Sciatic nerve (tissue), 2 donors: Measurements from ENCODE around the gene KCTD1. TPM values are rescaled to one million over a fixed set of nuclear protein-coding genes. Genes with fewer than 3 reads are reported as not detected.

Source experiments
- ATAC-seq: fragments of 200-7000 bp; cut with Tn5 transposase; one replicate; pipeline ENCODE4 v1.9.1; 2020; ENCODE audit warnings: mild to moderate bottlenecking, moderate library complexity
- DNase-seq: peaks from one replicate; pipeline ENCODE4 v3.0.0-alpha.2; 2020; ENCODE audit warnings: low spot score
- intact Hi-C: fragments of 100-400 bp; cut with DNase I; formaldehyde crosslinking; loops from one replicate; pipeline ENCODE4 v1.14.2; 2022
- total RNA-seq: library from RNA; stranded (reverse); fragmentation: NEBNext Ultra II Directional; extraction: Animal tissue kit (Norgen Biotek cat#: 25700); gene quantifications from one replicate; pipeline ENCODE4 v1.2.1, GENCODE V29; 2021
- donor health status: DM: no; HTN: no; CAD: no.
- donor health status: DM: no; HTN: no; CAD: no.

Gene KCTD1
- total RNA-seq = 34.1 TPM

DNA sequence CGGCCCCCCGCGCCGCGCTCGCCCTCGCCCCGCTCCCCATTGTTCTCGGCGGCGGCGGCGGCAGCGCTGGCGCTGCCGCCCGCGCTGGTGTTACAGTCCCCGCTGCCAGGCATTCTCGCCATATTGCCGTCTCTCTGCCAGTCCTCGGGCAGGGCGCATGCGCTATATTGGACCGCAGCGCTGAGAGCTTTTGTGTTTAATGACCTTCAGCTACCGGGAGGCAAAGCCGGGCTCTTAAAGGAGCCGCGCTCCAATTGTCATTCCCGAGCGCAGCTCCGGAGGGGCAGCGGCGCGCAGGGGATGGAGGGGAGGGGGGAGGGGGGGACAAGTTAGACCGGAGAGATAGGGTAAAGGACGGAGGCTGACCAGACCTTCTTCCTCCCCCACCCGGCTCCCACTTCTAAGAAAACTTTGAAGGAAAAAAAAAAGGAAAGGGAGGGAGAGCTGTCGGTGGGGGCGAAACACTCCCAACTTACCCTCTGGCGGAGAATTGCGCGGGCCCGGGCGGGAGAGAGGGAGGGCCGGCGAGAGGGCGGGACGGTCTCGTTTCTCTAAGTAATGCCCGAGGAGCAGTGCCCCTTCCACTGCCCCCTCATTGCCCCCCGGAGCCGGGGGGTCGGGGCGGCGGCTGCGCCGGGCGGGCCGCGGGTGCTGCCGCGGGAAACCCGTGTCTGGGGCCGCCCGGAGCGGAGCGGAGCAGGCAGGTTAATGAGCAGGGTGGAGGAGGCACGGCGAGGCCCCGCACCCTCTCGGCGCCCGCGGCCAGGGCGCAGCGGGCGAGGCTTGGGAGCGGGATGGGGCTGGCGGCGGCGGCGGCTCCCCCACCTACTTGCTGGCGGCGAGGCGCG is at the start of gene KCTD1:
Gene KCTD1 (minus strand): TSS at position 139 of the 848 bp plus-strand sequence. CDS start 17 bp downstream, at position 122.
- intact Hi-C loops = no loop called here
- peak; percentile 85 for DNase-seq
- peak; percentile 71 for ATAC-seq

DNA sequence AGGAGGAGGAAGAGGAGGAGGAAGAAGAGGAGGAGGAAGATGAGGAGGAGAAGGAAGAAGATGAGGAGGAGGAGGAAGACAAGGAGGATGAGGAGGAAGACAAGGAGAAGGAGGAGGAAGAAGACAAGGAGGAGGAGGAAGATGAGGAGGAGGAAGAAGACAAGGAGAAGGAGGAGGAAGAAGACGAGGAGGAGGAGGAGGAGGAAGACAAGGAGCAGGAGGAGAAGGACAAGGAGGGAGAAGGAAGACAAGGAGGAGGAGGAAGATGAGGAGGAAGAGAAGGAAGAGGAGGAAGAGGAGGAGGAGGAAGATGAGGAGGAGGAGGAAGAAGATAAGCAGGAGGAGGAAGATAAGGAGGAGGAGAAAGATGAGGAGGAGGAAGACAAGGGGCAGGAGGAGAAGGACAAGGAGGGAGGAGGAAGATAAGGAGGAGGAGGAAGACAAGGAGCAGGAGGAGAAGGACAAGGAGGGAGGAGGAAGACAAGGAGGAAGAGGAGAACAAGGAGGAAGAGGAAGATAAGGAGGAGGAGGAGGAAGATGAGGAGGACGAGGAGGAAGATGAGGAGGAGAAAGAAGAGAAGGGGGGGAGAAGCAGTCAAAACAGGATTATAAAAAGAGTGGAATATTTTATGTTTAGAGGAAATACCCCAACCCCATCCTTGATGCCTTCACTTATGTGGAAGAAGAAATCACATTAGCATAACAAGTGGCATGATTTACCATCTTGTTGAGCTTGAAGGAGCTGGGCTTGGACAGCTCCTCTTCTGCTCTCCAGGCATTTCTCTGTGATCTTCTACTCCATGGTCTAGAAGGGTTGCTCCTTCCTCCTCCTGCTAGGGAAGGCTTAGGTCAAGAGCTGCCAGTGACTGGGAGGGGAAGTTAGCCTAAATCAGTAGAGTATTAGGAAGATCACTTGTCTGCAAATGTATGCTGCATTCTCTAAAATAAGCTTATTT is 45.3 kb upstream of the KCTD1 start:
- intact Hi-C loops = no loop called here
- DNase-seq (no peak), ATAC-seq (no peak)

- intact Hi-C loops = no loop called here
- ATAC-seq = no peak
- no peak for DNase-seq
Observed at GRCh38 chr18:26584745-26585144, 36.4 kb upstream of the KCTD1 start.

DNA sequence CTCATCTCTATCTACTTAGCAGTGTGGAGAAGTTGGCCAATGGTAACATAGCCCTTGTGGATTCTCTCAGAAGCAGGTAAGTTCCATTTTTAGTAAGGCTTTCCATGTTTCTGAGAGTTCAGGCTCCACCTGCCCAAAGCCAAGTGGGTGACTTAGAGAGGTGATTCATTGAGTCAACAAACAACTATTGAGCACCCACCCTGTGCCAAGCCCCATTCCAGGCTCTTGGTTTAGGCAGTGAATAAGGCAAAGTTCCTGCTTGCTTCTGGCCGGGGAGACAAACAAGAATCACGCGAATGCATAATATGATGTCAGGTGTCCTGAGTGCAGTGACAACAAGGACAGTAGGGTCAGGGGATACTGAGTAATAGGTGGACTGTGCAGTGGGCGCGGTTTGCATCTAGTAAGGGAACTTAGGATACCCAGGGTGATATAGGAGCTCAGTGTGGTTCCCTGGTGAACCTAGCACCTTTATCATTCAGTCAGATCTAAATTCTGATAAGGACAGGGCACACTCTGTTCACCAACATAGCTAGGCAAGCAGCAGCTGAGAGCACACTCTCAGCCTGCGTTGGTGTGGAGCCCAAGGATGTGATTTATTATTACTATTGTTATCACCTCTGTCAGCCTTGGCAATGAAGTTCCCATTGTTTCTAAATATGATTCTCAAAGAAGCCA is 31.7 kb upstream of the KCTD1 start:
- intact Hi-C loops = no loop called here
- DNase-seq (no peak), ATAC-seq (no peak)

DNA sequence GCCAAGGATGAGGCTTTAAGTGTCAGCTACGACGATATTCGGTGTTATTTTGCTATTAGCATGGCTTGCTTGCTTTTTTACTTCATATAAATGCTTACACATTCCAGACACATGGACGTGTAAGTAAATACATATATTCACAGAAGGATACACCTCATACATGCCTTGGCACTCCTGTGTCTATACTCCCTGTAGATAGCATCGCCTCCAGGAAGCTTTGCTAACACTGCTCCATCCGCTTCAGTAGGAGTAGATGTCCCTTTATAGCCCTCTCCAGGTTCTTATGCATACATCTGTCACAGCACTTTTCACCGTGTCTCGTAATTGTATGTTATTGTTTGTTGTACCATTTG is 27.5 kb upstream of the KCTD1 start:
- intact Hi-C loops = no loop called here
- DNase-seq = no peak
- ATAC-seq = peak; percentile 15

- intact Hi-C loops = no loop called here
- DNase-seq (peak; percentile 75), ATAC-seq (peak; percentile 81)
Observed at GRCh38 chr18:26574958-26575864, 26.9 kb upstream of the KCTD1 start.

- intact Hi-C loops = no loop called here
- ATAC-seq (no peak), DNase-seq (no peak)
Observed at GRCh38 chr18:26568926-26569665, 20.7 kb upstream of the KCTD1 start.

DNA sequence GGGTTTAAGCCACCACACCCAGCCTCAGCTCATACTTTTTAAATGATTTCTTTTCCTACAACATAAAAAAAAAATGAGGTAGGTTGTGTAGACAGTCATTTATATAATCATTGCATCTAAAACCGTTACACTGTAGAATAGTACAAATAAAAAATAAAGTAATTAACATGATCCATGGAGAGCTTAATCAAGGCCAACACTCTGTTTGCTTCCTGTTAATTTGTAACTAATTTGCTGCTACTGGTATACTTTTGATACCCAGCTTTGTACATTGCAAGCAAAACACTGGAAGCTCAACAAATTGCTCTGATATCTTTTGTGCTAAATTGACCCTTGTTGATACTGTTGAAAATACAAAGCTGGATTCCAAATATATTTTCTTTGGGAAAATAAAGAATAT is 20.2 kb upstream of the KCTD1 start:
- ATAC-seq (no peak), DNase-seq (no peak)
- intact Hi-C loops = no loop called here

DNA sequence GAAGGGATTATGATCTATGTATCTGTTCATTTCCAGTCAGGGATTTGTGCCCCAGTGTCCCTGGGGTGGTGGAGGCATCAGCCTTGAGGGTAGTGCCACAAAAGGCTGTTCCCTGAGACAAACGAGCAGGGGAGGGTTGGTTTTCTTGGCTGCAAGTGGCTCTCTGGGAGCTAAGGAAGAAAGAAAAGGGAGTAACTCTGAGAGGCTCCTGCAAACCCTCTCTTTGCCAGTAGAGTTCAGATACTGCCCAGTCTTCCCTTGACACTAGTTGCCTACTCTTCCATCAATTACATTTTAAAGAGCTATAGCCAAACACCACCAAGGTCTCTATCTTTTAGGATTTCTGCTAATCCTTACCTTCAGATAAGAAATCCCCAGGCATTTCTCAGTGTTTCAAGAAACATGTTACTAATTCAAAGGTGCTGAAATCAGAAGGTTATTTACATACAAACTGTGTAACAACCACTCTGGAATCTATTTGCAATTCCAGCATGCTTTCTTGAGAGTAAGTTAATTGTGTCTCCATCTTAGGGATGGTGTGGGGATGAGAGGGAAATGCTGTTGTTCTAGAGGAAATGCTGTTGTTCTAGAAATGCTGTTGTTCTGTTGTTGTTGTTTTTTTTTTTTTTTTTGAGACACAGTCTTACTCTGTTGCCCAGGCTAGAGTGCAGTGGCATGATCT is 18.7 kb upstream of the KCTD1 start:
- DNase-seq (no peak), ATAC-seq (no peak)
- intact Hi-C loops = no loop called here

GRCh38 chr18:26565514-26565913 is 17.2 kb upstream of the KCTD1 start:
- intact Hi-C loops = no loop called here
- ATAC-seq (peak; percentile 88), DNase-seq (no peak)

- DNase-seq (no peak), ATAC-seq (no peak)
- intact Hi-C loops = no loop called here
Observed at GRCh38 chr18:26563024-26563423, 14.7 kb upstream of the KCTD1 start.

- intact Hi-C loops = no loop called here
- ATAC-seq = no peak
Observed at GRCh38 chr18:26562568-26562967, 14.2 kb upstream of the KCTD1 start.

DNA sequence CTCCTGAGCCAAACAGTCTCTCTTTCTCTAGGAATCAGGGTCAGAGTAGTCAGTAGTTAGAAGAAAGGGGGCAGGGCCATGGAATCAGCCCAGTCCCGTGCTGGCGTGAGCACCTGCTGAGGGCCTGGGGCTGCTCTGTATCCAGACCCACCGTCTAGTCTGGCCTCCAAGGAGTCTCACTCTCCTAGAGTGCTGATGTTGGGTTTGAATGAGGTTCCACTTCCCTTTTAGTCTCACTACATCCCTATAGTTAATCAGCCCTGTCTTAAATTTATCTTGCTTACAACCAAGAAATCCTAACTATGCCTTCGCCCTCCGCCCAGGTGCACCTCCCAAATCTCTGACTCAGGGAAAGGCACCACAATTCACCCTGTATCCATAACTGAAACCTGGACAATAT is 13.4 kb upstream of the KCTD1 start:
- DNase-seq (no peak), ATAC-seq (no peak)
- intact Hi-C loops = no loop called here

More at GRCh38 chr18:26562568-26562967, 14.2 kb upstream of the KCTD1 start:
- no peak for DNase-seq

- intact Hi-C loops = no loop called here
- peak; percentile 79 for ATAC-seq
- no peak for DNase-seq
Observed at GRCh38 chr18:26556573-26556972, 8.2 kb upstream of the KCTD1 start.

GRCh38 chr18:26555804-26556553 is 7.6 kb upstream of the KCTD1 start:
- ATAC-seq = peak; percentile 22
- intact Hi-C loops = no loop called here
- DNase-seq = no peak

DNA sequence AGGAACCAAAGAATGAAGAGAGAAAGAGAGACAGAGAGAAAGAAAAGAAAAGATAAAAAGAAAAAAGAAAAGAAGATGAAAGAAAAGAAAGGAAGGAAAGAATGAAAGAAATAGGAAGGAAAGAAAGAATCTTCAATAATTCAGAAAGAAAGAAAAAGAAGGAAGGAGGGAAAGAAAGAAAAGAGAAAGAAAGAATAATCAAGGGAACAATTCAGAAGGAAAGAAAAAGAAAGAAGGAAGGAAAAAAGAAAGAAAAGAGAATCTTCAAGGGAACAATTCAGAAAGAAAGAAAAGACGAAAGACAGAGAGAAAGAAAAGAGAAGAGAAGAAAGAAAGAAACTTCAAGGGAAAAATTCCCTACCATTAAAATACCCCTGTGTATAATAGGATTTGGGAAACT is 5.6 kb upstream of the KCTD1 start:
- intact Hi-C loops = no loop called here
- ATAC-seq (no peak), DNase-seq (no peak)

- ATAC-seq (no peak), DNase-seq (no peak)
- intact Hi-C loops = no loop called here
Observed at GRCh38 chr18:26551695-26552081, 3.3 kb upstream of the KCTD1 start.
